Activated T-cell treated with anti-CD3 and anti-CD28 coated beads for 48 hours (primary cell): ENCODE measurements around the gene MAX.
"Not testable (repeated sequence)": the region's sequence is repeated elsewhere in the genome, so short reads cannot be mapped to it uniquely, and the experiment has no call there.

Experiments used
- DNase-seq: peaks from one replicate; pipeline ENCODE4 v3.0.0-alpha.2; 2020; ENCODE audit warnings: low read depth

MAX gene

DNA sequence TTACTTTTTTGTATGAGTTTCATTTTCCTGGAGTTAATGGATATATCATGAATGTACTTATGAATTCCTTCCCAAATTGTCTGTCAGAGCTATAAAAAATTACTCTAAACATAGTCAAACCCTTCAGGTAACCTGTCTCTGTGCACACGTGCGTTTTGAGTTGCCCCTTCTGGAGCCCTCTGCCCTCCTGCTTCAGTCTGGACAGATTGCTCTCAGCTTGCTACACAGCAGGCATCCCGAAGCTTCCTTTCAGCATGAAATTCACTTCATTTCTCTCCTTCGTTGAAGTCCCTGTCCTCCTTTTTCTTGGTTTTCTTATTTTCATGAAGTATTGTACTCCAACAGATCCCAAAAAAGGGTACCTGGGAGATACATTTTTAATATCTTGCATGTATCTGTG is 68.3 kb downstream of the MAX start:
- DNase-seq: no peak

DNA sequence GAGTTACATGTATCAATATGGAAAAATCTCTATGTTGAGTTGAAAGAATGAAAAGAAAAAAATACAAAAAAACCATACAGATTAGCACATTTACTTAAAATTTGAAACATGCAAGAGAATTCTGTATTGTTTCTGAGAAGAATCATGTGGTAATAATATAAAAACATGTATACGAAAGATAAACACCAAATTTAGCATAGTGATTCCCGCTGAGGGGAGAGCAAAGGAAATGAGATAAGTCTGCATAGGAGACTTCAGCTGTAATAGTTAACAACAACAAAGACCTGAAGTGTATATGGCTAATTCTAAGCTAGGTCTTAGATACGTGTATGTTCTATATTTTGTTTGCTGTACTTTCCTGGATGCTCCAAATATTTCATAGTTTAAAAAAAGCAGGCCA is 69.1 kb downstream of the MAX start:
- DNase-seq: no peak

DNA sequence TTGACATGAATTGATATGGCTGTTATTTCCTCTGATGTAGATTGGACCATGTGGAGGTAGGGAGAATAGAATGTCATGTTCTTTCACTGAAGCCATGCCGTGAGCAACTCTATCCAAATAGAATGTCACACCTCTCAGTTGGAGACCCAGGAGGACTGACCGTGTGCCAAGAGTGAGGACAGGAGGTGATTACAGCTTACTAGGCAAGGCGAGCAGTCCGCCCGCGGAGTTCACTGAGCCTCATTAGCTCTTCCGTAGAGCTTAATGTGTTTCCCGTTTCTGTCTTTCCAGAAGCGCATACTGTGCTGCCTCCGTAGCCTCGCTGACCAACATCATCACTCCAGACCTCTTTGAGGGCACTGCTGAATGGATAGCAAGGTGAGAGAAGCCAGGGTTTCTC is 70.0 kb downstream of the MAX start:
- no peak for DNase-seq

DNA sequence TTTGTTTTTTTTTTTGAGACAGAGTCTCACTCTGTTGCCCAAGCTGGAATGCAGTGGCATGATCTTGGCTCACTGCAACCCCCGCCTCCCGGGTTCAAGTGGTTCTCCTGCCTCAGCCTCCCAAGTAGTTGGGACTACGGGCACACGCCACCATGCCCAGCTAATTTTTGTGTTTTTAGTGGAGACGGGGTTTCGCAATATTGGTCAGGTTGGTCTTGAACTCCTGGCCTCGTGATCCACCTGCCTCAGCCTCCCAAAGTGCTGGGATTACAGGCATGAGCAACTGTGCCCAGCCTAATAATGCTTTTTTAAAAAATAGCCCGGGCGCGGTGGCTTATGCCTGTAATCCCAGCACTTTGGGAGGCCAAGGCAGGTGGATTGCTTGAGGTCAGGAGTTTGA is 71.0 kb downstream of the MAX start:
- not testable (repeated sequence) for DNase-seq

DNA sequence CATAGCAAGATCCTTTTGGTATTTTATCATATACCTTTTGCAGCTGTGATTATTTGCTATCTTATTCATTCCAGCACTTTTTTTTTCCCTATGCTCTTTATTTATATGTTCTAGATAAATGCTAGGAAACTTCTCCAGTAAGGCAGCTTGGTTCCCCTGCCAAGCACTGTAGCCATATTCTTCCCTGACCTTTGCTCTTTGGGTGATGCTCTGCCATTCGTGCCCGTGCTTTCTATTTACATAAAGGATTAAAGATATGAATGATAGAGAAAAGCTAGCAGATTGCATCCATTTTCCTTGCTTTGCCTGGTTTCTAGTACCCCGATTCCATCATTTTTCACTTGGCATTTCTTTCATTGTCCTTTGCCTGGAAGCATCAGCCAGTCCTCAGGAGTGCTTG is 73.4 kb downstream of the MAX start:
- DNase-seq: no peak

DNA sequence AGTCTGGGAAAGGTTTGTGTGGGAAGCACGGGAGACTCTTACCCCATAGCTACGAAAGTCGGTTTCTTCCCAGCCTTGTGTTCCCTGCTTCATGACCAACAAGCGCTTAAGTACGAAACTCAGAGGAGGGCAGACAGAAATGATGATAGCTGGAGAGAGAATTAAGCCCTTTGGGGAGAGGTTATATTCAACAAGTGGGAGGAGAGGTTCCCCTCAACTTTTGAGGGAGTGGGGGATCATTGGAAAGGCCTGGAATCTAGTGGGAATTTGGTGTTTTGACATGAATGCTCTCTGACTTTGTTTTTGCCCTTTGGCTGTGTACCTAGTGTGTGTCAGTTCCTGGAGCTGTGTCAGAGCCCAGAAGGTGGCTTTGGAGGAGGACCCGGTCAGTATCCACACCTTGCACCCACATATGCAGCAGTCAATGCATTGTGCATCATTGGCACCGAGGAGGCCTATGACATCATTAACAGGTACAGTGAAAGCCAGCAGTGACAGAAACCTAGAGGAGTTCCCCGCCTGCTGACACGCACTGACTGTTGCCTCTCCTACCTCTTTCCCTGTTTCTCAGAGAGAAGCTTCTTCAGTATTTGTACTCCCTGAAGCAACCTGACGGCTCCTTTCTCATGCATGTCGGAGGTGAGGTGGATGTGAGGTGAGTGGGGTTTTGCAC is 75.1 kb downstream of the MAX start:
- no peak for DNase-seq

DNA sequence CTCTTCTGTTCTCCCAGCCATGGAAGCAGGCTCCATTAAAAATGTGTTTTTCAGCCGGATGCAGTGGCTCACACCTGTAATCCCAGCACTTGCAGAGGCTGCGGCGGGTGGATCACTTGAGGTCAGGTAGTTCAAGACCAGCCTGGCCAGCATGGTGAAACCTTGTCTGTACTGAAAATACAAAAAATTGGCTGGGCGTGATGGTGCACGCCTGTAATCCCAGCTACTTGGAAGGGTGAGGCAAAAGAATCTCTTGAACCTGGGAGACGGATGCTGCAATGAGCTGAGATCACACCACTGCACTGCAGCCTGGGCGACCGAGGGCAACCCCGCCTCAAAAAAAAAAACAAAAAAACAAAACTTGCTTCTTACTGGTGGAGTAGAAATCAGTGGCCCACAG is 75.8 kb downstream of the MAX start:
- no peak for DNase-seq

DNA sequence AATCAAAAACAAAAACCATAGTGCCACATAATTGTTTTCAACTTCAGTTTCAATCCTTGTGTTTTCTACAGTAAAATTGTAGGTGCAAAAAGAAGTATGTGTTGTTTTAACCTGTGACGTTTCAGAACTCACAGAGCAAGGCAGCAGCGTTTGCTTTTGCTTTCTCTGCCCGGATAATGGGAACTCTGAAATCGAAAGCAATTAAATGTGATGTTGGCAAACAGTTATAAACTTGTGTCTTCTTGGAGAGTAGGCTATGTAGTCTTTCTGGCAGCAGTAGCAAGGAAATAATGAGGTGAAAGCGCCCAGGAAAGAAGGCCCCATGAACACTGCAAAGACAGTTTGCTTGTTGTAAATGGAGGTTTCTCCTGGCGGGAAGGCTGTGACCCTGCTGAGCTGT is 76.5 kb downstream of the MAX start:
- DNase-seq: no peak
